Vagina (tissue), 2 donors: Measurements from ENCODE around the gene FAF2.

Experiments
- CTCF ChIP-seq, 3 experiments: fragments of 450-650 bp in 2 of 3; fragments of 200-600 bp in 1 of 3; sonication (generic) in 1 of 3; IDR thresholded peaks; one replicate each; pipeline ENCODE4 v1.5.1; 2017 to 2019; ENCODE audit warnings: antibody characterized with exemption in 3 of 3, mild to moderate bottlenecking in 2 of 3, moderate library complexity in 2 of 3
- POLR2AphosphoS5 ChIP-seq, 2 donors: sonication (generic); formaldehyde crosslinking; IDR thresholded peaks; one replicate each; pipeline ENCODE4 v1.9.0; 2017; ENCODE audit warnings: antibody characterized with exemption in 2 of 2, mild to moderate bottlenecking in 2 of 2, low read depth in 1 of 2; ENCODE audit not compliant: insufficient read depth in 1 of 2

- TF ChIP-seq CTCF (IDR thresholded peaks at IDR 0.05): no peak
- no peak for TF ChIP-seq POLR2AphosphoS5 (IDR thresholded peaks at IDR 0.05; ENCODE audit: insufficient read depth in 1 of 2, low read depth in 1 of 2)
Measured at GRCh38 chr5:176473335-176474006, 25.3 kb downstream of the FAF2 start.
